Measurements from ENCODE around the gene MS4A10. TPM values are rescaled to one million over a fixed set of nuclear protein-coding genes. Genes with fewer than 3 reads are reported as not detected.

MS4A10 gene
- total and polyA plus RNA-seq, 10 of the 15 experiments (the other 5 are each of a cell fraction or from before 2014, with no cell fraction given) = not detected

GRCh38 chr11:60847896-60848295 lies 62.8 kb downstream of the MS4A10 start:
- no peak overlapping the region for H2AFZ ChIP-seq (ENCODE audit: control insufficient read depth, low read depth, low read length)
- no peak for TF ChIP-seq RELA (IDR thresholded peaks at IDR 0.05; ENCODE audit: borderline replicate concordance, partially characterized antibody)
- no peak for TF ChIP-seq PAX5 (IDR thresholded peaks at IDR 0.05; ENCODE audit: borderline replicate concordance, low read depth, low read length)
- TF ChIP-seq CHD4 (IDR thresholded peaks at IDR 0.05) = no peak
- TF ChIP-seq ZSCAN29 (IDR thresholded peaks at IDR 0.05) = no peak
- WGBS (ENCODE audit: insufficient coverage, insufficient replicate concordance, low lambda C conversion rate, missing lambda C conversion rate) = 96% methylated on average over 9 of the region's 12 CpGs
- no peak for ATAC-seq
- no peaks in the 10 kb centered on the region for H3K27me3 ChIP-seq (replicated peaks in 1 of 2; ENCODE audit: control insufficient read depth in 2 of 2, insufficient read depth in 2 of 2, low read length in 1 of 2)
- BruUV-seq (replicated peaks) = no TSS peak
- ChIA-PET CTCF (no interaction called here), POLR2A (no interaction called here), RAD21 (ENCODE audit: unreplicated experiment) (no interaction called here), SMC1A (ENCODE audit: uncharacterized antibody, unreplicated experiment) (no interaction called here)
- in situ Hi-C loops (cut with MboI) (no loop called here), intact Hi-C loops (cut with micrococcal nuclease; ENCODE audit: unreplicated experiment) (loop anchor here (10.0 kb wide), 1 partner anchor 107 kb away; the partner anchor contains the start of gene SLC15A3)
- FAIRE-seq = no peak
- H3K9ac ChIP-seq (ENCODE audit: control insufficient read depth, insufficient read depth, low read length) = no peak overlapping the region
- peaks cover 31% of the 10 kb centered on the region for H3K79me2 ChIP-seq (ENCODE audit: control insufficient read depth, insufficient read depth, low read length)
- no peak overlapping the region for H3K4me3 ChIP-seq
- H3K36me3 ChIP-seq (ENCODE audit: control insufficient read depth in 2 of 2, insufficient read depth in 2 of 2, low read length in 1 of 2) = peaks cover 8 to 27% of the 10 kb centered on the region in 2 experiments
- no peaks in the 10 kb centered on the region for H3K9me3 ChIP-seq (replicated peaks; ENCODE audit: control insufficient read depth, insufficient read depth, low read length)
- H4K20me1 ChIP-seq (ENCODE audit: control insufficient read depth, insufficient read depth) = no peaks in the 10 kb centered on the region
- no peaks in the 10 kb centered on the region for H3K4me1 ChIP-seq (ENCODE audit: control insufficient read depth, insufficient read depth, low read length)
- DNase-seq (ENCODE audit: low read depth, low spot score) = no peak
- H3K4me2 ChIP-seq (ENCODE audit: control insufficient read depth, insufficient read depth) = no peak overlapping the region
- no peak overlapping the region for H3K27ac ChIP-seq (ENCODE audit: control insufficient read depth, insufficient read depth)

GRCh38 chr11:60848714-60849151 lies 63.6 kb downstream of the MS4A10 start:
- TF ChIP-seq MYB (IDR thresholded peaks at IDR 0.05; ENCODE audit: borderline replicate concordance, low read depth, low read length) (no peak), CTCF (IDR thresholded peaks at IDR 0.05 in 2 of 3, conservative IDR thresholded peaks at IDR 0.05 in 1 of 3; ENCODE audit: control insufficient read depth in 2 of 3, extremely low read depth in 1 of 3, insufficient read depth in 1 of 3, low read depth in 3 of 3, low read length in 3 of 3) (no peak)
- H3K9ac ChIP-seq (ENCODE audit: control insufficient read depth, insufficient read depth, low read length) = no peak overlapping the region
- peaks cover 8 to 27% of the 10 kb centered on the region in 2 experiments for H3K36me3 ChIP-seq (ENCODE audit: control insufficient read depth in 2 of 2, insufficient read depth in 2 of 2, low read length in 1 of 2)
- ATAC-seq (no peak), FAIRE-seq (no peak), DNase-seq (ENCODE audit: low read depth, low spot score) (no peak)
- H3K79me2 ChIP-seq (ENCODE audit: control insufficient read depth, insufficient read depth, low read length) = peaks cover 23% of the 10 kb centered on the region
- POLR2A ChIA-PET = no interaction called here
- SMC1A ChIA-PET (ENCODE audit: uncharacterized antibody, unreplicated experiment) = no interaction called here
- no peak overlapping the region for H3K27ac ChIP-seq (ENCODE audit: control insufficient read depth, insufficient read depth)
- H3K27me3 ChIP-seq (replicated peaks in 1 of 2; ENCODE audit: control insufficient read depth in 2 of 2, insufficient read depth in 2 of 2, low read length in 1 of 2) = no peaks in the 10 kb centered on the region
- no peak overlapping the region for H3K4me3 ChIP-seq
- RAD21 ChIA-PET (ENCODE audit: unreplicated experiment) = no interaction called here
- intact Hi-C loops (cut with micrococcal nuclease; ENCODE audit: unreplicated experiment) = loop anchor here (10.0 kb wide), 1 partner anchor 106 kb away; the partner anchor contains the start of gene SLC15A3
- no TSS peak for BruUV-seq (replicated peaks)
- no peaks in the 10 kb centered on the region for H4K20me1 ChIP-seq (ENCODE audit: control insufficient read depth, insufficient read depth)
- no peaks in the 10 kb centered on the region for H3K9me3 ChIP-seq (replicated peaks; ENCODE audit: control insufficient read depth, insufficient read depth, low read length)
- no peak overlapping the region for H3K4me2 ChIP-seq (ENCODE audit: control insufficient read depth, insufficient read depth)
- no peaks in the 10 kb centered on the region for H3K4me1 ChIP-seq (ENCODE audit: control insufficient read depth, insufficient read depth, low read length)
- CTCF ChIA-PET = no interaction called here
- H2AFZ ChIP-seq (ENCODE audit: control insufficient read depth, low read depth, low read length) = no peak overlapping the region
- 91% methylated on average over 9 of the region's 10 CpGs for WGBS (ENCODE audit: insufficient coverage, insufficient replicate concordance, low lambda C conversion rate, missing lambda C conversion rate)
- in situ Hi-C loops (cut with MboI) = no loop called here
